GM19043 (cell line): ENCODE results near the gene FLT3LG.

Experiments
- ATAC-seq: cut with Tn5 transposase; IDR thresholded peaks from one replicate; pipeline ENCODE4 v1.9.1; 2021; ENCODE audit warnings: low read depth; ENCODE audit not compliant: unreplicated experiment

FLT3LG gene

DNA sequence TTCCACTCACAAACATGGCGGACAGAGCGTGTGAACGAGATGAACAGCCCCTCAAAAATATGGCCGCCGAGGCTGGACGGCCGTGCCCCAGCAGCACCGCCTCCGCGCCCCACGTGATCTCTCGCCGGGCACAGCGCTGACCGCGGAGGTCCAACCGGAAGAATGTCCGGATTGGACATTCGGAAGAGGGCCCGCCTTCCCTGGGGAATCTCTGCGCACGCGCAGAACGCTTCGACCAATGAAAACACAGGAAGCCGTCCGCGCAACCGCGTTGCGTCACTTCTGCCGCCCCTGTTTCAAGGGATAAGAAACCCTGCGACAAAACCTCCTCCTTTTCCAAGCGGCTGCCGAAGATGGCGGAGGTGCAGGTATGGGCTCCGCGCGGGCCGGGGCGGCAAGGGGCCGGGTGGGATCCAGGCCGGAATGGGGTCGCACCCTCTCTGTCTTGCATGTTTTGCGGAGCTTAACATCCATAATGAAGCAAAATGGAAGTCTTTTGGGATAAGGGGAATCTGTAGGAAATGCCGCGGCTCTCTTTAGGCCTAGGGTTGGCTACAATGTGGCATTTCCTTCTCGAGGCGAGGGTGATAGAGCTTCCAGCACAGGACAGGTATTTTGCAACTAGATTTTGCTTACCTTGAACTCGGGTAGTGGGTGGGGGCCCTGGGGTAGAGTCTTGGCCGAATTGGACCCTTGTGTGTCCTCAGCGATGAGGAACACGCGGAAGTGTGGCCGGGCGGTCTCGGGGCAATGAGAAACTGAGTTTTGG, 13.4 kb downstream of the FLT3LG start, which contains the start of gene RPL13A:
RPL13A (plus strand) TSS at position 332 of the 769 bp plus-strand sequence; CDS start at position 354, 22 bp downstream.
- ATAC-seq, result peak; percentile 79

DNA sequence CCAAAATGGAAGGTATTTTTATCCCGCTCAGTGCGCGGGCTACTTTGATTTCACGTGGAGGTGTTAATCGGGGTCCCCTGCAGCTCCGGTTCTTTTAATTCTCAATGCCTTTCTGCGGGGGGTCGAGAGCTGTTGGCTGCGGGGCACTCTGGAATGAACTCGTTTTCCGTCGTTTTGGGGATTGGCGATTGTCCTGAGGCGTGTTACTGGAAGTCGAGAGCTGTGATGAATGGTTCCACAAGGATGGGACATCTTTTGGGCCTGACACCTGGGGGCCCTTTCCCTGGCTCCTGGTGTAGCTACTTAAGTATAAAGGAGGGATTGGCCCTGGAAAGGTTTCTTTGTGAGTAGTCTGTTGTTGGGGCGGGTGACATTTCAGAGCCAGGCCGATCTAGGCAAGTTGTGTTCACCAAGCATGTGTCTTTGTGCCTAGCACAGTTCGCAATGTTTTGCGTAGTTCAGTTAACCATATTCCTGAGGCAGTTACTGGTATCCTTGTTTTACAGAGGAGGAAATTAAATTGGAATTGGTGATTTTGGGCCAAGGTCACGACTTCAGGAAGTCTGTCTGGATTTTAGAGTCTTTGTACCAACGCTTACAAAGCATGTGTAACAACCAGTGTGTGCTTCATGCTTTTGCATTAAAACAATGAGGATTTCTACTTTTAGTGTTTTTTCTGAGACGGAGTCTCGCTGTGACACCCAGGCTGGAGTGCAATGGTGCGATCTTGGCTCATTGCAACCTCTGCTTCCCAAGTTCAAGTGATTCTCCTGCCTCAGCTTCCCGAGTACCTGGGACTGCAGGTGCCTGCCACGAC, 14.2 kb downstream of the FLT3LG start:
- no peak for ATAC-seq

DNA sequence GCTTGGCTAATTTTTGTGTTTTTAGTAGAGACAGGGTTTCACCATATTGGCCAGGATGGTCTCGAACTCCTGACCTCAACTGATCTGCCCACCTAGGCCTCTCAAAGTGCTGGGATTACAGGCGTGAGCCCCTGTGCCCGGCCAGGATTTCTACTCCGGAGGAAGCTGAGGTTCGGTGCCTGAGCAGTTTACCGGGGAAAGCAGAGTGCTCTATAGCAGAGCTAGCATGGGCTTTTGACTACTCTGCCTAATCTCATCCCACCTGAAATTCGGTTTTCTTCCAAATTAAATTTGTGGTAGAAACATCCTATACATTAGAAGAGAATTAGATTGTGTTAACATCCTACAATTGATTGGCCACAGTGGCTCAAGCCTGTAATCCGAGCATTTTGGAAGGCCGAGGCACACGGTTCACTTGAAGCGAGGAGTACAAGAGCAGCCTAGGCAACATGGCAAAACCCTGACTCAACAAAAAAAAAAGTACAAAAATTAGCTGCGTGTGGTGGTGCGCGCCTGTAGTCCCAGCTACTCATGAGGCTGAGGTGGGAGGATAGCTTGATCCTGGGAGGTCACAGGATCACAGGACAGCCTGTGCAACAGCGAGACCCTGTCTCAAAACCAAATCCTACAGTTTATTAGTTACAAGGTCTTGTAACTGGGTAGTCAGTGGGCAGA, 15.0 kb downstream of the FLT3LG start:
- no peak for ATAC-seq

DNA sequence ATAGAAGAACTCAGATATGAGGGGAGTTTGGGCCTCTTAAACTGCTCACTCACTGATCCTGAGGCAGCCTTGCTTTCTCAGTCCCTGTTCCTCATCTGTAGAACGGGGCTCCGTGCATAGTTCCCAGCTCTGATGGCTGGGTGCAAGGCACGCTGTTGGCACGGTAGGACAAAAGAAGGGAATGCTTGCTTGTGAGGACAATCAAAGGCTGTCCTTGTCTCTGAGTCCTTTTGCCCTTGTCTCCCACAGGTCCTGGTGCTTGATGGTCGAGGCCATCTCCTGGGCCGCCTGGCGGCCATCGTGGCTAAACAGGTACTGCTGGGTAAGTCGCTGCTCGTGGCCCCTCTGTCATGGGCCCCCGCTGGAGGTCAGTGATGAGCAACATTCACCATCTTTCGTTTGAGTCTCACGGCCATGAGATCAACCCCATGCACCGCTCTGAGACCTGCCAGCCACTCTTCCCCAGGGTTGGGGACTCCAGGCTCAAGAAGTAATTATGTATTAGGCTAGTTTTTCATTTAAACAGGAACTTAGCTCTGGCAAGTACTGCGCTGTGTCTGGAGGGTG, 15.7 kb downstream of the FLT3LG start:
- ATAC-seq, result no peak

DNA sequence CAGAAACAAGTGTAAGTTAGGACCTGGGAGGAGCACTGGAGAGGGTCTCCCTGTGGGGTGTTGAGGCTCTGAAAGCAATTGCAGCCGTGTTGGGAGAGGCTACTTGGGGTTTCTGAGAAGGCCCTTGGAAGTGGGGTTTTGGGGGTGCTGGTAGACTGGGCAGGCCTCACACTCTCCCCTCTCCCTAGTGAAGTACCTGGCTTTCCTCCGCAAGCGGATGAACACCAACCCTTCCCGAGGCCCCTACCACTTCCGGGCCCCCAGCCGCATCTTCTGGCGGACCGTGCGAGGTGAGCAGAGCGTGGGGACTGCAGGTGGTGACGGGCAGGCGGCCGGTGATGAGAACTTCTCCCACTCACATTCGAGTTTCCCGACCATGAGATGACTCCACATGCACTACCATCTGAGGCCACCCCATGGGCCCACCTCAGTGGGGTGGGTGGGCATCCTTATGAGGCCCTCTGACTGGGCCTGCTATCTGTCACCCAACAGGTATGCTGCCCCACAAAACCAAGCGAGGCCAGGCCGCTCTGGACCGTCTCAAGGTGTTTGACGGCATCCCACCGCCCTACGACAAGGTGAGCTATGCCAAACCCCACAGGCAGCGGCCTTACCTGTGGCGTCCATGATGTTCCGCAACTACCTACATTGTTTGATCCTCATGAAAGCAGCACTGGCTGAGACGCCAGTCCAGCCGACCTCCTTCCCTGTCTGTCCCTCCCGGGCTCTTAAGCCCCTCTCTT, 16.4 kb downstream of the FLT3LG start:
- ATAC-seq, result no peak

DNA sequence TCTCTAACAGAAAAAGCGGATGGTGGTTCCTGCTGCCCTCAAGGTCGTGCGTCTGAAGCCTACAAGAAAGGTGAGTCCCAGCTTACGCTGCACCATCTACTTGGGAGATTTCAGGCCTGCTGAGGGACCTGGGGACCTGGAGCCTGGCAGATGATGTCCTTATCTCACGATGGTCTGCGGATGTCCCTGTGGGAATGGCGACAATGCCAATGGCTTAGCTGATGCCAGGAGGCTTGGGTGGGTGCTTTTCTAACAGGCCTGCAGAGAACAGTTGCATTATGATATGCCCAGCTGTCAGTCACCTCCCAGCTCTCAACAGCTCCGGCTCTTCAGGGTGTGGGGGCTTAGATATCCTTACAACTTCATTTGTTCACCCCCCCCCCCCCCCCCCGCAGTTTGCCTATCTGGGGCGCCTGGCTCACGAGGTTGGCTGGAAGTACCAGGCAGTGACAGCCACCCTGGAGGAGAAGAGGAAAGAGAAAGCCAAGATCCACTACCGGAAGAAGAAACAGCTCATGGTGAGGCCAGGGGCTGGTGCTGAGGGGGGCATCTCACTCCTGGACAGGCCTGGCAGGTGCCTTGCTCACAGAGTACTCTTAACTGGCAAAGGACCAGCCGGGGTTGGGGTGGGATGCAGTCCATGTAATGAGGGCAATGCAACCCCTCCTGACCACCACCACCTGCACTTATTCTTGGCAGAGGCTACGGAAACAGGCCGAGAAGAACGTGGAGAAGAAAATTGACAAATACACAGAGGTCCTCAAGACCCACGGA, 17.2 kb downstream of the FLT3LG start:
- no peak for ATAC-seq

DNA sequence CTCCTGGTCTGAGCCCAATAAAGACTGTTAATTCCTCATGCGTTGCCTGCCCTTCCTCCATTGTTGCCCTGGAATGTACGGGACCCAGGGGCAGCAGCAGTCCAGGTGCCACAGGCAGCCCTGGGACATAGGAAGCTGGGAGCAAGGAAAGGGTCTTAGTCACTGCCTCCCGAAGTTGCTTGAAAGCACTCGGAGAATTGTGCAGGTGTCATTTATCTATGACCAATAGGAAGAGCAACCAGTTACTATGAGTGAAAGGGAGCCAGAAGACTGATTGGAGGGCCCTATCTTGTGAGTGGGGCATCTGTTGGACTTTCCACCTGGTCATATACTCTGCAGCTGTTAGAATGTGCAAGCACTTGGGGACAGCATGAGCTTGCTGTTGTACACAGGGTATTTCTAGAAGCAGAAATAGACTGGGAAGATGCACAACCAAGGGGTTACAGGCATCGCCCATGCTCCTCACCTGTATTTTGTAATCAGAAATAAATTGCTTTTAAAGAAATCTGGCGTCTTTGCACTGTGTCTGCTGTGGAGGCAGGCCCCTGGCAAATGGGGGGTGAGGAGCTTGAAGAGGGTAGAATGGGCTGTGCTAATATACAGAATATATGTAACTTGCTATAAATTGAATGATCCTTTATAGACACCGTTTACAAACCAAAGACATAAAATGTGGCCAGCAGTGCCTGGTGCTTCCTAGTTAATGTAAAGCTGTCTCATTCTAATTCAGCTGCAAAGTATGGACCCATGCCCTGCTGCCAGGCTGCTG, 18.0 kb downstream of the FLT3LG start:
- no peak for ATAC-seq

DNA sequence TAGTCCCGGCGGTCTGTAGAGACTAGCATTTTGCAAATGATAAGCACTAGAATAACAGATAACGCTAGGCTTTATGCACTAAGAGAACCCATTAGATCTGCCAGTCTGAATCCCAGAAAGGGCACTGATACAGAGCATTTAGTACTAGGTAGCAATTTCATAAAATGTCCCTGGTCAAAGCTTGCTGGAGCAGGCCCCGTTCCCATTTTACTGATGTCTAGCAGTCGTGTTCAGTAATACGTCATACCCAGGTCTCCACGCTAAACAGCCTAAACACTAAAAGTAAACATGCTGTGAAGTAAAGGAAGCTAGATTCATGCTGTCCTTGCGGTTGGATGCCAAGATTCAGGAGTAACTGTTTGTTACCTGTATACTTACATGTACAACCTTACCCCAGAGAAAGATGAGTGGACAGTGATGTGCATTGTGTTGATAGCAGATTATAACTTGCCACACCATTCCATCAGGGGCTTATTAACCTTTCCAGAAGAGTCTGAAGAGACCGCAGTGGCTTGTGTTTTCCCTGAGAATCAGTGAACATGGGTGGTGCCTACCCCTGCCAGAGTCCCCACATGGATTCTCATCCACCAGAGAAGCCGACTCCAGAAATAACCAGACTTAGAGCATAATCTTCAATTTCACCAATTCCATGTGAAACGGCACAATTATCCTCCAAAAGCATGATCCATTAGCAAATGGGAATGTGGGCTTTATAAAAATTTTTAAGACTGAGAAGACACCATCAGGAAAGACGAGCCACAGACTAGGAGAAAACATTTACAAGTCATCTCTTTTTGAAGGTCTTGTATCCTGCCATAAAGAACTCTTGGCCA, 18.8 kb downstream of the FLT3LG start:
- no peak for ATAC-seq

DNA sequence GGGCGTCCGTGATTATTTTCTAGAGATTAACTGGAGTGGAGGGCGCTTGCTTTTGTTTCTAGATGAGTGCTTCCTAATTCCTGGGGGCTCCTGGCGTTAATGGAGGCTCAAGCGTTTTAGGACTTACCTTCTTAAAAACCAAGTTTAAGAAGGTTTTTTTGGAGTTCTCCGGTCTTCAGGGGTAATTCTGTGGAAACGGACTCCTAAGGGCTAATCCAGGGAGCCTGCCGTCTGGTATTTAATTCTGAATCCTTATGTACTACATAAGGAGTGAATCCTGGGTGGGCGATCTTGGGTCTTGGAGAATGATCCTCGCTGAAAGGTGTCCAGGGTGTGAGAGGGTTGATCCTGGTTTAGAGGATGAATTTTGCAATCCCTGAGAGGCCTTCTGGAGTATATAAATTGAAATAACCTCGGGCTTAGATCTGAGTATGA, 22.6 kb downstream of the FLT3LG start:
- no peak for ATAC-seq

DNA sequence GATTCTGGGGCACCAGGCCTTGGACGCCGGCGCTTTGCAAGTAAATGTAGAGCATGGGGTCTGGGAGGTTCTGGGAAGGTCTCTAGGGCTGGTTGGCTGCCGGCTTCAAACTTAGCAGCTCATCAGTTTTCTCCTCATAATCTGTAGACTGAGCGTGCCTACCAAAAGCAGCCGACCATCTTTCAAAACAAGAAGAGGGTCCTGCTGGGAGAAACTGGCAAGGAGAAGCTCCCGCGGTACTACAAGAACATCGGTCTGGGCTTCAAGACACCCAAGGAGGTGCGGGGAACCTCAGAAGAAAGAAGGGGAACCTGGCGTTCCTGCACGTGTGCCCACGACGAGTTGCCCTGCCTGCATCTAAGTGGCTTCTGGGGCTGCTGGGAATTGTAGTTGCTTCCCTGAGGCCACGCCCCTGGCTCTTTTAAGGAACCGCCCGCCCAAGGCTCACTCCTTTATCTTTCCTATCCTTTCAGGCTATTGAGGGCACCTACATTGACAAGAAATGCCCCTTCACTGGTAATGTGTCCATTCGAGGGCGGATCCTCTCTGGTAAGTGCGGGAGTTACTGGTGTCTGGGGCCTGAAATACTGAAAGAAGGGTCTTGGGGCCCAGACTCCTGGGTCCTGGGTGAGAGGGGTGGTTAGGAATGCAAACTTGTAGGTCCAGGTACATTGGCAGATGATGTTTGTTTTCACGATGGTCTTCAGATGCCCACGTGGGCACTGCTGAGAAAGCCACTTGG, 23.2 kb downstream of the FLT3LG start:
- ATAC-seq, result no peak

DNA sequence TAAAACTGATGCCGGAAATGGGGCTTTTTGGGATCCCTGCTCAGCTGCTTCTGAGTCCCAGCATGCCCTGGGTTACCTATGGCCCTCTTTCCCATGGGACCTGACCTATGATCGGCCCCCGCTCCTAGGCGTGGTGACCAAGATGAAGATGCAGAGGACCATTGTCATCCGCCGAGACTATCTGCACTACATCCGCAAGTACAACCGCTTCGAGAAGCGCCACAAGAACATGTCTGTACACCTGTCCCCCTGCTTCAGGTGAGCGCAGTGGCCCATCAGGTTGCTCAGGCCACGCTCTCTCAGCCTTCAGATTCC, 23.7 kb downstream of the FLT3LG start:
- no peak for ATAC-seq

DNA sequence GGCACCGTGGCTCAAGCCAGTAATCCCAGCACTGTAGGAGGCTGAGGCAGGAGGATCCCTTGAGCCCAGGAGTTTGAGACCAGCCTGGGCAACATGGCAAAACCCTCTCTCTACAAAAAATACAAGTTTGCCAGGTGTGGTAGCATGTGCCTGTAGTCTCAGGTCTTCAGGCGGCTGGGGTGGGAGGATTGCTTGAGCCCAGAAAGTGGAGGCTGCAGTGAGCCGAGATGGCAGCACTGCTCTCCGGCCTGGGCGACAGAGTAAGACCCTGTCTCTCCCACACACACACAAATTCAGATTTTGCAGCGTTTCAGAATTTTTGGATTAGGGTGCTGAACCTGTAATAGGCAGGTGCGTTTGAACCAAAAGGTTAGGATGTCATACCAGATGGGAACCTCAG, 24.5 kb downstream of the FLT3LG start:
- no peak for ATAC-seq

DNA sequence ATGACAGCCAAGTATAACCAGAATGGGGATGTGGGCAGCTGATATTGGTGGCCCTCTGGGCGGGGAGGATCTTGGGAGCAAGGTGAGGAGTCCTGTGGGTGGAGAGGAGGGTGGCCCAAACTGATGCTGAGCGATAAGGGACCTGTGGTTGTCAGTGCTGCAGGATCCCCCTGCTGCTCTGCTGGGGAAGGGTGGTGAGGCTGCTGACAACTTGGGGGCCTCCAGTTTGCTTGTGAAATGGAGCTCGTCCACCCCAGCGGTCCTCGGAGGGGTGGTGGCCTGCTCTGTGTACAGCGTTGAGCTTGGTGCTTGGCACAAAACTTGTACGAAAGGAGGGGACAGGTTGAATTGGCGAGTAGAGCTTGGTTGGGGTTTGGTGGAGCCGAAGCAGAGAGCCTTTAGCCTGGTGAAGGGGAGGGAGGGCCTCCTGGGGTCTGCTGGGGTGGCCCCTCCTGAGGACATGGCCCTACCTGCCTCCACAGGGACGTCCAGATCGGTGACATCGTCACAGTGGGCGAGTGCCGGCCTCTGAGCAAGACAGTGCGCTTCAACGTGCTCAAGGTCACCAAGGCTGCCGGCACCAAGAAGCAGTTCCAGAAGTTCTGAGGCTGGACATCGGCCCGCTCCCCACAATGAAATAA, 25.1 kb downstream of the FLT3LG start:
- no peak for ATAC-seq

DNA sequence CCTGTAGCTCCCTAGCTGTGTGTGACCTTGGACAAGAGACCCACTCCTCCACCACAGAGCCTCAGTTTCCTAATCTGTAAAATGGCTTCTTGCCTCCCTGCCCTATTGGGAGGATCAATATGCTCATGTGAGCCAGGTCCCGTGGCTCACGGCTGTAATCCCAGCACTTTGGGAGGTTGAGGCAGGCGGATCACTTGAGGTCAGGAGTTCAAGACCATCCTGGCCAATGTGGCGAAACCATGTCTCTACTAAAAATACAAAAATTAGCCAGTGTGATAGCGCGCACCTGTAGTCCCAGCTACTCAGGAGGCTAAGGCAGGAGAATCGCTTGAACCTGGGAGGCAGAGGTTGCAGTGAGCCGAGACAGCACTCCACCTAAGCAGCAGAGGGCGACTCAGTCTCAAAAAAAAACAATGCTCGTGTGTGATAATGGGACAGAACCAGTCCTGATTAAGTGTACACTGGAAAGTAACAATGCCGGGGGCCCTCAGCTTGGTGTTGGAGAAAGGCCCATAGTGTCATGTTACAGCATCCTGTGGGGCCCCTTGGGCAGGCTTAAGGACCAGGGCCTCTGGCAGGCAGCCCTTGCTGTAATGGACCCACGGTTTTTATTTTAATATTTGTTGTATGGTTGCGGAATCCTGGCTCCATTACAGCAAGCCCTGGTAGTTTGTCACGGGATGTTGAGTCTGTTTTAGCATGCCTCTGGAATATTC, 29.0 kb downstream of the FLT3LG start:
- ATAC-seq, result no peak

DNA sequence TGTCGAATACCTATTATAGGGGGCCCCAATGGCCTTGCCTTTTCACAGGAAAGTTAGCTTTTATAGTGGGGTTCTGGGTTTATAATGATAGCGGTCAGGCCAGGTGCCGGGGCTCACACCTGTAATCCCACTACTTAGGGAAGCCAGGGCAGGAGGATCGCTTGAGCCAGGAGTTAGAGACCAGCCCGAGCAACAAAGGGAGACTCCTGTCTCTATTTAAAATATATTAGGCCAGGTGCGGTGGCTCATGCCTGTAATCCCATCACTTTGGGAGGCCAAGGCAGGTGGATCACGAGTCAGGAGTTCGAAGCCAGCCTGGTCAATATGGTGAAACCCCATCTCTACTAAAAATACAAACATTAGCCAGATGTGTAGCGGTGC, 29.6 kb downstream of the FLT3LG start:
- ATAC-seq, result no peak

DNA sequence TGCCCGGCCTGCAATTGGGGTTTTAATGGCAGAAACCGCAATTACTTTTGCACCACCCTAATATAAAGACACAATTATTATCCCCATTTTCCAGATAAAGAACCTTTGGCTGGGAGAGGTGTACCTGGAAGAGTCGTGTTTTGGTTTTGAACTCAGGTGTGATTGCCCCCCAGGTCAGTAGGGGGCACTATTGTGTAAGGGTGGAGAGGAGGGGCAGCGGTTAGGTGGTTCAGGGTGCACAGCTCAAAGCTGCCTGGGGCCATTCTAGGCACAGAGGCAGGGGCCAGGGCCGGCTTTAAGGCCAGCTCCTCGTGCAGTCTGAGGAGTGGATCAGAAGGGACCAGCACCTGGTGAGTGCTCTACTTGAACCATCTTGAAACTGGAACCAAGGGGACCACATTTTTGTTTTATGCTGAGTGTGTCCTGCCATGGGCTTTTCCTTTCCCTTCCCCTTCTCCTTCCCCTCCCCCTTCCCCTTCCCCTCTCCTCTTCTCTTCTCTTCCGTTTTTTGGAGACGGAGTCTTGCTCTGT, 32.6 kb downstream of the FLT3LG start:
- no peak for ATAC-seq
